Measurements from ENCODE around the gene UTS2B.

DNA sequence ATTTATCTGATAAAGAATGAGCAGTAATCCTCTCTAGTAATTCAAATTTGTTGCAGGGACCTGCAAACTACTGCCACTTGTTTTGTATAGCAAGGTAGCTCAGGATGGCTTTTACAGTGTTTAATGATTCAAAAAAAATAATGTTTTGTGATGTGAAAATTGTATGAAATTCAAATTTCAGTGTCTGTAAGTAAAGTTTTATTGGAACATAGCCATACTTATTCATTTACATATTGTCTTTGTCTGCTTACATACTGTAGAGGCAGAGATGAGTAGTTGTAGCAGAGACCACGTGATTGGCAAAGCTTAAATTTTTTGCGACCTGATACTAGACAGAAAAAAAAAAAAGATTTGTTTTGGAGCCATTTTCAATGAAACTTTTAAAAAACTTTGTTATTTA lies 6.5 kb upstream of the UTS2B start:
- no peak for TF ChIP-seq POLR2A (IDR thresholded peaks at IDR 0.05)
- TF ChIP-seq, protein P1, sequence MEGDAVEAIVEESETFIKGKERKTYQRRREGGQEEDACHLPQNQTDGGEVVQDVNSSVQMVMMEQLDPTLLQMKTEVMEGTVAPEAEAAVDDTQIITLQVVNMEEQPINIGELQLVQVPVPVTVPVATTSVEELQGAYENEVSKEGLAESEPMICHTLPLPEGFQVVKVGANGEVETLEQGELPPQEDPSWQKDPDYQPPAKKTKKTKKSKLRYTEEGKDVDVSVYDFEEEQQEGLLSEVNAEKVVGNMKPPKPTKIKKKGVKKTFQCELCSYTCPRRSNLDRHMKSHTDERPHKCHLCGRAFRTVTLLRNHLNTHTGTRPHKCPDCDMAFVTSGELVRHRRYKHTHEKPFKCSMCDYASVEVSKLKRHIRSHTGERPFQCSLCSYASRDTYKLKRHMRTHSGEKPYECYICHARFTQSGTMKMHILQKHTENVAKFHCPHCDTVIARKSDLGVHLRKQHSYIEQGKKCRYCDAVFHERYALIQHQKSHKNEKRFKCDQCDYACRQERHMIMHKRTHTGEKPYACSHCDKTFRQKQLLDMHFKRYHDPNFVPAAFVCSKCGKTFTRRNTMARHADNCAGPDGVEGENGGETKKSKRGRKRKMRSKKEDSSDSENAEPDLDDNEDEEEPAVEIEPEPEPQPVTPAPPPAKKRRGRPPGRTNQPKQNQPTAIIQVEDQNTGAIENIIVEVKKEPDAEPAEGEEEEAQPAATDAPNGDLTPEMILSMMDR (IDR thresholded peaks at IDR 0.05) = no peak
